HG02588 (cell line): Measurements from ENCODE around the gene PRICKLE4.

Experiments
- ATAC-seq: cut with Tn5 transposase; IDR thresholded peaks from one replicate; pipeline ENCODE4 v1.9.1; 2021; ENCODE audit warnings: mild to moderate bottlenecking, moderate library complexity; ENCODE audit not compliant: unreplicated experiment

Gene PRICKLE4

DNA sequence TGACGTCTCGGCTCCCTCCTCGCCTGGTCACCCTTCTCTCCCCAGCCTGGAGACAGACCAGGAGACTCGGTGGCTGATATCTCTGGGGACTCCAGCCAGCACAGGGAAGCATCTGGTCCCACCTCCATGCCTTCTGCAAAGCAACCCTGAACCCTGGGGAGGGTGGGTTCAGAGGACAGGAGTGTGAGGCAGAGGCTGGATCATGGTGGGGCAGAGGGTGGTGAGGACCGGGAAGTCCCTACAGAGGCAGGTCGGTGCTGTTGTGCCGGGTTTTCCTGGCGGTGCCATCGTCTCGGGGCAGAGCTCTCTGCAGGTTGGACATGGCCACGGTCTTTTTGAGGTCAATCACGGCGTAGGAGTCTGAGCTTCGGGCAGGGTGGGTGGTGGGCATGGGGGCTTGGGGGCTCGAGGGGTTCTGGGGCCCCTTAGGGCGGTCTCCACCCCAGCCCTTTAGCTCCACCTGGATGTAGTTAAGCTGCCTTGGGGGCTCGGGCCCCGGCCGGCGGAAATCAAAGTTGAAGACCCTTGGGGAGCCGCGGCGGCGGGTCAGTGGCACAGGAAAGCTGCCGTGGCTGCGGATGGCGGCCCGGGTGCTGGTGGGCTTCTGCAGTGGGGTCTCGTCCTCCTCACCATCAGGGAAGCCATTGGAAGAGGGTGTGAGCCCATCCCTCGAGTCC lies 10.1 kb upstream of the PRICKLE4 start:
- ATAC-seq, result no peak

DNA sequence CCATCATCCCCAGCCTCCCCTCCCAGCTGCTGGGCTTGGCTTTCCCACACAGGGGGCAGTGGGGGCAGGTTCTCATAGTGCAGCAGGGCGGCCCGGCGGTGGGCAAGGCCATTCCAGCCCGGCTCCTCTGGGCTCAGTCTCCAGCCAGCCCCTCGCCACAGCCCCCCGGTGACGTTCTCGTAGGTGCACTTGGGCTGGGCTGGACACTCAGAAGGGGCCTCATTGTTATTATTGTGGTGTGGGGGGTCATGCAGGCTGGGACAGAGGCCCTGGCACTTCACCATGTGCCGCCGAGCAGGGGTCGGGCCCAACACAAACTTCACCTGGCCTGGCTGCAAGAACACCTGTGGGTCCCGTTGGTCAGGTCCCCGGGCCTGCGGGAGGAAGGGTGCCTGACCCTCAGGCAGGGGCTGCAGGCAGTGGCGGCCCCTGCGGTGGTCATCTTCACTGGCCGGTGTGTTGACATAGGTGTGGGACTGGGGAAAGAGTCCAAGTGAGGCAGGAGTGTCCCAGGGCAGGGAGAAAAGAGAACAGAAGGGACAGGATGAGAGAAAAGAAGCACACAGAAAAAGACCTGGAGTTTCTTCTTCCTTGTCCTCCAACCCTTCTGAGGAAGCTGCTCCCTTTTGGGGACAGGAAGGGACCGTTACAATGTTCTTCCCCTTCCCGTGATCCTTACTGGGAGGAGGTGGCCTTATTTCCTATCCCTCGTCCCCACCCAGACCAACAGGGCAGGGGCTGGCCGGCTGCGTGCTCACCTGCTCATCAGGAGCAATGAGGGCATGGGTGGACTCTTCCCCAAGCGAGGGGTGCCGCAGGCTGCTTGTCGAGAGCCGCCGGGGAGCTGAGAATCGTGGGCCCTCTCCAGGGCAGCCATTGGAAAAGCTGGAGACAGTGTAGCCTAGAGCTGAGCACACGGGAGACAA lies 9.3 kb upstream of the PRICKLE4 start:
- no peak for ATAC-seq

DNA sequence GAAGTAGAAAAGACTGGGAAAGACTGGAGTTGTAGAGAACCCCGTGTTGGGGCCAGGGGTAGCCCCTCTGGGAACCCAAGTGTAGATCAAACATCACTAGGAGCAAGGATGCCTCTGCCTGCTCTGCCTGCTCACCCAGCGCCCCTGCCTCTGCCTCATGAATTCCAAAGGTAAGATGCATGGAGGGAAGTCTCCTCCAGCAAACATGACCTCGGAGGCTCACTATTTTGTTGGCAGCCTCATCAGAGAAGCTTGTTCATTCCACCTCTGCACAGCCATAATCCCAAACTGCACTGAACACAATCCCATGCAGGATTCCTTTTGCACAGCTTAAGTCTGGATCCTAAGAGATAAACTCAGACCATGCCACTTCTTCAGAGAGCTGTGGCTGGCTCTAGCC lies 5.7 kb upstream of the PRICKLE4 start:
- ATAC-seq, result no peak

DNA sequence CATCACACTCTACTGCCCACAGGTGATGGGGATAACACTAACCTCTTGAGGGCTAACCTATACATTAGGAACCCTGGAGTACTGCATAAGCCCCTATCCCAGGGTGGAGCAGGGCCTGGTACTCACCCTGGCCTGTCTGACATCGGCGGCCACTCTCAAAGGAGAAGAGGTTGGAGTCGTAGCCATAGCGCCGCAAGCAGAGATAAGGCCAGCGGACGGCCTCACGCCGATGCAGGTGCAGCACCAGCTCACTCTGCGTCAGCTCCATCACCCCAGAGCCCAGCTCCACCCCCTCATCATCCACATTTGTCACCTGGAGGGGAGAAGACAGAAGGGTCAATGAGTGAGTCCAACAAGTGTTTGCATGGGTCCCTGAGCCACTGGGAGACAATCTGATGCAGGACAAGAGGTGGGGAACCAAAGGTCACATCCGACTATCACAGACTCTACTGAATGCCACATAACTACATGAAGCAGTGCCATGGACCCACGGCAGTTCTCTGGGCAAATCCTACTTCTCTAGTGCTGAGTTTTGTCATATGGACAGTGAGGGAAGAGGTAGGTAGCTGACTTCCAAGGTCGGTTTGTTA lies 5.2 kb upstream of the PRICKLE4 start:
- ATAC-seq, result no peak

DNA sequence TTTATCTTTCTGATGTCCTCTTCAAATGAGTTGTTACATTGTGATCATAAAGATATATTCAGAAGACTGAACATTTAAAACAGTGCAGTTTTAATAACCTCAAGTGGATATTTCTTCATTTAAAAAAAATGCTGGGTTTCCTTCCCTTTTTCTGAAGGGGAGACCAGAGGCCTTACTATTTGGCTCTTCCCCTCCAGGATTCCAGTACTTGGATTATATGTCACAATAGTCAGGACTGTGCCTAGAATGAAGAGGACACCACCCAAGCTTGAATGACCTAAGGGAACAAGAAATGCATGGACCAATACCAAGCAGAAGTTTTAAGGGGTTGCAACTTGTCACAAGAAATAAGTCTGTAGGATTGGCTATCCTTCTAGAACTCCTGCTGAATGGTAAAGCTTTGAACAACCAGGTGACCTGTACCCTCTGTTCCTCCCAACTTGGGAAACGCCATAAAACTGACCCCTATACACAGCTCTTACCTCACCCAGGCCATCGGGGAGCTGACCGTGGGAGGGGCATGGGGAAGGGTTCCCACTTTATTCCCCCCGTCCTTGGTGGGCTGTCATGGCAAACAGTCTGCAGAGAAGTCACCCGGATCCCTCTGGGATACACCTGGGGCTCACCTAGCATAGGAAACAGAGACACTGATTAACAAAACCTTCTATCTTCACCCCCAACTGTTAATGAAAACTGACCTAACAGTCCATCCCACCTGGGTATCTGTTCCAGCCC lies 2.9 kb upstream of the PRICKLE4 start:
- no peak for ATAC-seq

DNA sequence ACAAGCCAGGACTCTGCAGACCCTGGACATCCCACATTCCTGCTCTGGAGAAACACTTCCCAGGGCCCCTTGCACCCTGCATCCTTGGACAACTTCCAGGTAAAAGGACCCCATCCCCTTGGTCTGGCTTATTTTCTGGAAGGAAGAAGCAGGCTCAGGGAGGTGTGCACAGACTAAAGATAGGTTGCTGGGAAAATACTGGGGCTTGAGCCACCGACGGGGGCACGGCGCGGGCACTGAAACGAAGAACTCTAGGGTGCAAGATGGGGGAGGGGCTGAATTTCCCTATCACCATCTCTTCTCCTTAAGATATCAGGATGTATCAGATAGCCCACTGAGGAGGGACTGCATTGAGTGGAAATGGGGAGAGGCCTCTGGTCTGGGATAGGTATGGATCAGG lies 1.7 kb upstream of the PRICKLE4 start:
- ATAC-seq, result no peak

DNA sequence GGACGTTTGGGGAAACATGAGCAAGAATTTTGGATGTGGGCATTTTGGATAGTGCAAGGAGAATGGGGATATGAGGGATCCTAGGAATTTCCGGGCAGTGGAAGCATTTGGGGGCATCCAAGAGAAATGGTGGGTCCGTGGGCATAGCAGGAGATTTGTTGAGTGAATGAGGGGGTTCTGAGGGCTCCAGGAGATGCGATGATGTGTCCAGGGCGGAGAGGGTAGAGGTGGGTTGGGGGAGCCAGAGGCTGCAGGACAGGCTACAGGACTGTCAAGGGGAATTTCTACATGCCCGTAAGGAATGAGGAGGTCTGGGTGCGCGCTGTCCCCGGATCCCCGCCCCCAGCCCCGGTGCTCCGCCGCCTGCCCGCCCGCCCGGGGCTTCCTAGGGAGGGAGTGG lies 1.2 kb upstream of the PRICKLE4 start:
- no peak for ATAC-seq

DNA sequence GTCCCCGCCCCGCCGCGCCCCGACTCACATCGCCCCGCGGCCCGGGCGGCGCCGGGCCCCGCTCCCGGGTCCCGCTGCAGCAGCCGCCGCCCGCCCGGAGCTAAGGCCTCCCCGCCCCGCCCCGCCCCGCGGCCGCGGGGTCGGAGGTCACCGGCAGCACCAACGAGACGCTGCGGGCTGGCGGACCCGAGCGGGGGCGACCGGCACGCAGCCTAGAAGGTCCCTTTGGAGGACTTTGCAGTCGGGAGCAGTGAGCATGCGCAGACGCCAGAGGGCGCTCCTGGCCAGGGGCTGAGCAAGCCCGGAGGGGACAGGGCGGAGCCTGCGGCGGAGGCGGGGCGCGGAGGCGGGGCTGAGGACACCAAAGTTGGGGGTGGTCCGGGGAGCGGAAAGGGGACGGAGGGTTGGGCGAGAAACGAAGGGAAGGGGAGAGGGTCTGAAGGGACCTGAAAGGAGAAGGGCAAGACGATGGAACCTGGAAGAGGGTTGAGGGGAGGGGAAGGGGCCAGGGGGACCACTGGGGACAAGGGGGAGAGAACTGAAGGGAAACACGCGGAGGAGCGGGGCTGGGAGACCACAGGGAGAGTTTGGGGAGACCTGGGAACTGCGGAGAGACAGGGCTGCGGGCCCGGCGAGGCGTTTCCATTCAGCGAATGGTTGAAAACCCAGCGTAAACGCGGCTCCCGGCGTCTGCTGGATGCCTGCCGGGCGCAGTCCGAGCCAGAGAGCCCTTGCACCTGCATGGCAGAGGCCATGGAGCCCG lies 613 bp upstream of the PRICKLE4 start, which contains the start of gene FRS3:
TSS of gene FRS3 (minus strand) at position 113 of the 763 bp plus-strand sequence. CDS start 2,913 bp downstream, outside the sequence.
- ATAC-seq, result peak; percentile 94

DNA sequence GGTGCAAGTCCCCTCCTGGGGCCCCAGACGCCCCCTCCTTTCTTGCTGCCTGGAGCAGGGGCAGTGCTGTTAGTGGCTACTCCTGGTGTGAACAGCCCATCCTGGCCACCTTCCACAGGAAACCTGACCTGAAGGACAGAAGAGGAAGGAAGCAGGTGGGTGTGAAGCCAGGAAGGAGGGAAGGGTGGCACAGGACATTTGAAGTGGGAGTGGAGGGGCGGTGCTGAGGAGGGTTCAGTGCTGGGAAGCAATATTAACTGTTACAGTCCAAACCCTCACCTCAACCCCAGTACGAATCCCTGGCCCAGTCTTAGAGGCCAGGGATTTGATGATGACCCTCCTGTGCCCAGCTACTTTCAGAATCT lies 766 bp downstream of the PRICKLE4 start:
- ATAC-seq, result no peak

DNA sequence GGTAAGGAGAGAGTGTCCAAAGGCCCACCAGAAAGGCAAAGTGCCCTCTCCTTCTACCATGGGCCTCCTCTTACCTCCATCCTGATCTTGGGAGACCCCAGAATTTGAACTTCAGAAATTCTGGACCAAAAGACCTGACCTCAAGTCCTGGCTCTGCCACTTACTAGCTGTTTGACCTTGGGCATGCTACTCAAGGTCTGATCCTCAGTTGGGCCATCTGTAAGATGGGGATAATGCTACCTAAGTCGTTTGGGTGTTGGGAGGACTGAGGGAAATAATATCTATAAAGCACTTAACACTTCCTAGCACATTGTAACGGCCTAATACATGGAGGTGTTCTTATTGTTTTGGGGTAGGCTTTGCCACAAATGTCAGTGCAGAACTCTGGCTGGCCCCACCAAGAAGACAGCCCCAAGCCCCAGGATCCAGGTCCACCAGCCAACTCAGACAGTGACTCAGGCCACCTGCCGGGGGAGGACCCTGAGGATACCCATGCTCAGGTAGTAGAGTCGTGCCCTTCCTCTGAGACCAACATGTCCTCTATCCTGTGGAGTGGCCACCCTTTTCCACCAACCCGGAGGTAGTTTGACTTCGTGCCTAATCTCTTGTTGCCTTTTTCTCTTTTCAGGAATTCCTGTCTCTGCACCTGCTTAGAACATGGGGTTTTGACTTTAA lies 2.7 kb downstream of the PRICKLE4 start:
- ATAC-seq, result no peak

DNA sequence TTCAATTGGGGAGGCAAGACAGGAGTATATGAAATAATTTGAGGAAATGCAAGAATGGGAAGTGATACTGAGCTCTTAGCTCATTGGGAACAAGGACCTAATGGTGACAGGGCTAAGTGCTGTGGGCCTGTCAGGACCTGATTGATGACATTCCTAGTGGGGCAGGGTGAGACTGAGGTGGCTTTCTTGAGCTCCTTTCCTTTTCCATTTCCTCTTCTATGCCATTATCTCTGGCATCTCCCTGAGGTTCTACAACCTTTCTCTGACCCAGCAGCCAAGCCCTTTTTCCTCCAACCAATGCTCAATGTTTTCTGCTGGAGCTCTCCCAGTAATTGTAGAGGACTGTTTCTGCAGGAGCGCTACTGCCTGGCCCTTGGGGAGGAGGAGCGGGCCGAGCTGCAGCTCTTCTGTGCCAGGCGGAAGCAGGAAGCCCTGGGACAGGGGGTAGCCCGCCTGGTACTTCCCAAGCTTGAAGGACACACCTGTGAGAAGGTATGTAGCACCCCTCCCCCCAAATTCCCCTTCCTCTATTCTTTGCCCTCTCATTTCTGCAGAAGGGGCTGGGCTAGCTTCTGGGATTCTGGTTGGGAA lies 4.1 kb downstream of the PRICKLE4 start:
- no peak for ATAC-seq

DNA sequence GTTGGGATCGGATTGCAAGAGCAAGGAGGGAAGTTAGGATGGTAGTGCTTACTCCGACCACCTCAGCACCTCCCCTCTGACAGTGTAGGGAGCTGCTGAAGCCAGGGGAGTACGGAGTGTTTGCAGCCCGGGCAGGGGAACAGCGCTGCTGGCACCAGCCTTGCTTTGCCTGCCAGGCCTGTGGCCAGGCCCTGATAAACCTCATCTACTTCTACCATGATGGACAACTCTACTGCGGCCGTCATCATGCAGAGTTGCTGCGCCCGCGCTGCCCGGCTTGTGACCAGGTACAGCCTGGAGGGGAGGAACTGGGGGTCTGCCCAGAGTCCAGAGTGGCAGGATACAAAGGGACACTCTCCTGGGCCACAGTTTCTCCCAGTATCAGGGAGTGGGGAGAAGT lies 4.7 kb downstream of the PRICKLE4 start:
- ATAC-seq, result no peak

DNA sequence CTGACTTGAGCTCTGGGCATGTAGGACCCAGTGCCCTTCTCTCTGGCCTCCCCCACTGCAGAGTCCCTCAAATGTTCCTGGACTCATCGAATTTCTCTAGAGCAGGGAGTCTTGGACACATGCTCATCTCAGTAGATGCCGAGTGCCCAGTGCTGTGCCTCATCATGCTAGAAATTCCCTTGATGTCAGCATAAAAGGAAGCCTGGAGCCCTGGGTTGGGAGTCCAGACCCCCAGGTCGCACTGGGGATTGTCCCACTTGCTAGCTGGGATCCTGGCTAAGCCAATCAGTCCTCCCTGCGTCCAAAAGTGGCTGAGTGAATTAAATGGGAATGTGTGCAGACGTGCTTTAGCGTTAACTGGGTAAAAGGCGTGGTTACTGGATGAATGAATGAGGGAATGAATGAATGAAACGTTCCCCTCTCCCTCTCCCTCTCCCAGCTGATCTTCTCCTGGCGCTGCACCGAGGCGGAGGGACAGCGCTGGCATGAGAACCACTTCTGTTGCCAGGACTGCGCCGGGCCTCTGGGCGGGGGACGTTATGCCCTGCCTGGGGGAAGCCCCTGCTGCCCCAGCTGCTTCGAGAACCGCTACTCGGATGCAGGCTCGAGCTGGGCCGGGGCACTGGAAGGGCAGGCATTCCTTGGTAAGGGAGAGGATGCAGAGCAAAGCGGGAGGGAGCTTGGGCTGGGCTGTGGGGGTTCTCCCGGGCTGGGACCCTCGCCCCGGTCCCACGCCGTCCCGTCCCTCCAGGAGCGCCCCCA lies 5.3 kb downstream of the PRICKLE4 start:
- ATAC-seq, result no peak

DNA sequence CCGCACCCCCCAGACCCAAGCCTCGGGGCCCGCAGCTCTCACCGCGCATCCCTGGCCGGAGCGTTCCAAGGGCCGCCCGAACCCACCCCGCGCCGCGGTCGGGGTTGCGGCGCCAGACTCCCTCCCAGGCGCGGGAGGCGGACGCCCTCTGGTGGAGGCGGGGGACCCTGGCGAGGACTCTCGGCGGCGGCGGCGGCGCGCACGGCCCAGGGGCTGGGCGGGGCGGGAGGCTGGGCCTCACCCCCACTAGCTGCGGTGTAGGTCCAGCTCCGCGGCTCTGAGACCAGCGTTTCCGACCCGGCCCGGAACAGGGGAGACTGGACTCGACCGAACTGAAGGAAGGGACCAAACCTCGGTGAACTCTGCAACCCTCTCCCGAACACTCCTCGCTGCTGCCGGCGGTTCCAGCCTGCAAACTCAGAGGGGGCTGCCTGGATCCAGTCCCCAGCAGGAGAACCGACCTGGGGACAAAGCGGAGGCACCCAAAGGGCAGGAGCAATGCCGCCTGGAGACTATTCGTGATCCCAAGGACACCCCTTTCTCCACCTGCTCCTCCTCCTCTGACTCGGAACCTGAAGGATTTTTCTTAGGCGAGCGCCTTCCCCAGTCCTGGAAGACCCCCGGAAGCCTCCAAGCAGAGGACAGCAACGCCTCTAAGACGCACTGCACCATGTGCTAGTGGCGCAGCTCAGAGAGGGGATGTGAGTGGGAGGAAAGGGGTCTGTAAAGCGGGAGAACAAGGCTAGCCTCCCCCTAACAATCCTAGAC lies 6.1 kb downstream of the PRICKLE4 start:
- peak; percentile 62 for ATAC-seq

DNA sequence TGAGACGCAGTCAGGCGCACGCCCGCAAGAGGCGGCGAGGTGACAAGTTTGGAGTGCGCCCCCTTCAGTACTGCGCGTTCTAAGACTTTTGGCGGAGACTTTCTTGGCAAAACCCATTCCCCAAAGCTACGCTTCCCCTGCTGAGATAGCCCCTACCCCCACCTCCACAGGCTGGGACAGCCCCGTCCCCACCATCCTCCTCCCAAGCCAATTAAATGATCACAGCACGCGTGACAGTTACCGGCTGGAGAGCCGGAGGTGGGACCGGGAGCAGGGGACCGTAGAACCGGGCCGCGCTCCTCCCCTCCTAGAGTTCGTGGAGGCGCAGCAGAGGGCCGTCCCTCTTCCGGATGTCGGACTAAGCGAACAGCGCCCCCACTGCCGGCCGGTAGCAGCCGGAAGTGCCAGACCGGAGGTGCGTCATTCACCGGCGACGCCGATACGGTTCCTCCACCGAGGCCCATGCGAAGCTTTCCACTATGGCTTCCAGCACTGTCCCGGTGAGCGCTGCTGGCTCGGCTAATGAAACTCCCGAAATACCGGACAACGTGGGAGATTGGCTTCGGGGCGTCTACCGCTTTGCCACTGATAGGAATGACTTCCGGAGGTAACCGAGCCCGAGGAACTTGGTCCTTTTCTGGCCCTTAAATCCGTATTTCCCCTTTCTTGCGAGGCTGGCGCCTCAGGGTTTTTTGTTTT lies 6.8 kb downstream of the PRICKLE4 start, which contains the start of gene TOMM6:
TSS of gene TOMM6 (plus strand) at position 476 of the 699 bp plus-strand sequence. CDS start at position 480, 4 bp downstream.
- ATAC-seq, result peak; percentile 72

DNA sequence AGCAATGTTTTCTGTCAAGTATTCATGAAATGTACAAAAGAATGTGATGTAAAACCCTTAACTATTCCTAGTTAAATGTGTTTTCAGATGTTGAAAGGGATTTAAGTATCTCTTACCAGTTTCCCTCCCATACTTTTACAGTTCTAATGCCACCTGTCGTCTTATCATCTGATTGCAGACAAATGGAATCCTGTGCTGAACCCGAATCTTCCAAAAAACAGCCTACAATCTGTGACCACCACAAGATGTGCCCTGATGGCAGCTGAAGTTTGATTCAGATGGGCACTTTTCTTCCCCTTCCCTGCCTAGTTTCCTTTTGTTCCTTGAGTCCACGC lies 8.8 kb downstream of the PRICKLE4 start:
- no peak for ATAC-seq

DNA sequence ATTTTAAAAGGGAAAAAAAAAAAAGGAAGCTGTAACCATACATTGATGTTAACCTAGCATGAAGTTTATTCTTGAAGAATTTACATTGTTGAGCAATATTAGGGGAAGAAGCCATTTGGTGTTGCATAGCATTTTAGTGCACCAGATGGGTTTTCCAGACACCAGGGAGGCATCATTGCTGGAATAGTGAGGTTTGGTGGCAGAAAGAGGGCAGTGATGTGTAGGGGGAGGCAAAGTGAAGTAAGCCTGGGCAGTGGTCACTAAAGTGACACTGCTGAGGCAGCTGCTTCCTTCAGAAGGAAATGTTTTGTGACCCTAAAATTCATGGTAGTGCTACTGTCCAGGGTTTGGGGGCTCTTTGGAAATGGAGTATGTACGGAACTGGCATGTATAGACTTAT lies 9.5 kb downstream of the PRICKLE4 start:
- ATAC-seq, result no peak
